ENCODE data around the gene CDIPT. TPM values are rescaled to one million over a fixed set of nuclear protein-coding genes. Genes with fewer than 3 reads are reported as not detected.

Gene CDIPT
- total and polyA plus RNA-seq, 11 donors = 57.5 to 143 (median 76.3) TPM

DNA sequence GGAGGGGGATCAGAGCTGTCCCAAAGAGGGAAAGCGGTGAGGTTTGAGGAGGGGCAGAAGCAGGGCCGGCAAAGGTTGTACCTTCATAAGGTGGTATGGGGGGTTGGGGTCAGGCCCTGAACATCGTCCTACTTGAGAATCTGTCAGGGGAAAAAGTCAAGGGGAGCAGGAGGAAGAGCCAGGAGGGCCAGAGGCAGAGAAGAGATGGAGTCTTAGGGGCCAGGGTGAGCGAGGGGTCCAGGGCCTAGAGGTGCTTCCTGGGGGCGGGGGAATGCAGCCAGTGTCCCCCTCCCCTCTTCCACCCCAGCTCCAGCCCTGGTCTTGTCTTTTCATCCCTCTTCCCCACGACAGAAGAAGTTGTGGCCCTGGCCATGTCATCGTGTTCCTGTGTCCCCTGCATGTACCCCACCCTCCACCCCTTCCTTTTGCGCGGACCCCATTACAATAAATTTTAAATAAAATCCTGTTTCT, 52.3 kb downstream of the CDIPT start:
- intact Hi-C loops (cut with DNase I) = loop anchor here in 5 of 10 donors (5.0 to 10.0 kb wide), 5 partner anchors 37 to 194 kb away; partner anchors contain the start of genes HIRIP3 (in 1 of the 5) and INO80E (in 1 of the 5)
- TF ChIP-seq, protein P1, sequence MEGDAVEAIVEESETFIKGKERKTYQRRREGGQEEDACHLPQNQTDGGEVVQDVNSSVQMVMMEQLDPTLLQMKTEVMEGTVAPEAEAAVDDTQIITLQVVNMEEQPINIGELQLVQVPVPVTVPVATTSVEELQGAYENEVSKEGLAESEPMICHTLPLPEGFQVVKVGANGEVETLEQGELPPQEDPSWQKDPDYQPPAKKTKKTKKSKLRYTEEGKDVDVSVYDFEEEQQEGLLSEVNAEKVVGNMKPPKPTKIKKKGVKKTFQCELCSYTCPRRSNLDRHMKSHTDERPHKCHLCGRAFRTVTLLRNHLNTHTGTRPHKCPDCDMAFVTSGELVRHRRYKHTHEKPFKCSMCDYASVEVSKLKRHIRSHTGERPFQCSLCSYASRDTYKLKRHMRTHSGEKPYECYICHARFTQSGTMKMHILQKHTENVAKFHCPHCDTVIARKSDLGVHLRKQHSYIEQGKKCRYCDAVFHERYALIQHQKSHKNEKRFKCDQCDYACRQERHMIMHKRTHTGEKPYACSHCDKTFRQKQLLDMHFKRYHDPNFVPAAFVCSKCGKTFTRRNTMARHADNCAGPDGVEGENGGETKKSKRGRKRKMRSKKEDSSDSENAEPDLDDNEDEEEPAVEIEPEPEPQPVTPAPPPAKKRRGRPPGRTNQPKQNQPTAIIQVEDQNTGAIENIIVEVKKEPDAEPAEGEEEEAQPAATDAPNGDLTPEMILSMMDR (IDR thresholded peaks at IDR 0.05) = no peak
- TF ChIP-seq POLR2A (IDR thresholded peaks at IDR 0.05) = no peak
- Histone ChIP-seq H3K9me3 (no peaks in the 10 kb centered on the region), H3K4me3 (peak overlapping the region in 9 of 12 donors; percentile 53 to 73 (median 64)), H3K27ac (peak overlapping the region in 11 of 12 donors; percentile 82 to 99 (median 93)), H3K27me3 (peaks cover 0 to 4% (median 0%) of the 10 kb centered on the region in 9 donors), H3K36me3 (peaks cover 0 to 25% (median 18%) of the 10 kb centered on the region in 9 donors), H3K4me1 (peaks cover 3 to 76% (median 63%) of the 10 kb centered on the region in 12 donors)
- DNase-seq = peak in 1 of 5 donors; percentile 43
- no peak for ATAC-seq
- 22 to 26% (median 24%) methylated on average over 9 of the region's 9 CpGs for WGBS, 4 donors

DNA sequence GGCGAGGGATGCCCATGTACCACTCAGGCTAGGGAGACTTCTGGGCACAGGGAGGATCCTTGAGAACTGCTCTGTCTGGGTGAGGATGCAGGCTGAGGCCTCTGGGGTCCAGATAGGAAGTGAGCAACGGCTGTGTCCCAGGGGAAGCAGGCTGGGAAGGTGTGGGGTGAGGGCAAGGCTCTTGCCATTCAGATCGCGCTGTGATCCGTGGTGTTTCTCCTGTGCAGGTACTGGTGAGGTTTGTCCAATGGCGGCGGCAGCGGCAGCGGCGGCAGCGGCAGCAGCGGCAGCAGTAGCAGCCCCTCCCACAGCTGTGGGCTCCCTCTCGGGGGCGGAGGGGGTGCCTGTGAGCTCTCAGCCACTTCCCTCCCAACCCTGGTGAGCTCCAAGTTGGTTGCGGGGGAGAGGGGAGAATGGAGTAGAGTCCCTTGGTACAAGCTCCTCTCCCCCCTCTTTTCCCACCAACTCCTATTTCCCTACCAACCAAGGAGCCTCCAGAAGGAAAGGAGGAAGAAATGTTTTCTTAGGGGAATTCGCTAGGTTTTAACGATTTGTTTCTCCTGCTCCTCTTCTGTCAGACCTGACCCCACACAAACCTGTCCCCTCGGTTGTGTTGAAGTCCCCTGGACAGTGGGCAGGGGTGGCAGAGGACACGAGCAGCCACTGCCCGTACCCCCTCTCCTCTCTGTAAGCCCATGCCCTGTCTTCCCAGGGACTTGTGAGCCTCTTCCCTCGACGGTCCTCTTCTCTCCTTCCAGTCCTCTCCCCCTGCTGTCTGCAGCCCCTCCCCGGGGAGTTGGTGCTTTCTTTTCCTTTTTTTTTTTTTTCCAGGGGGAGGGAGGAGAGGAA, 53.0 kb downstream of the CDIPT start:
- TF ChIP-seq POLR2A (IDR thresholded peaks at IDR 0.05) = no peak
- TF ChIP-seq, protein P1 (IDR thresholded peaks at IDR 0.05) = no peak
- Histone ChIP-seq H3K4me1 (peaks cover 3 to 72% (median 59%) of the 10 kb centered on the region in 12 donors), H3K4me3 (peak overlapping the region in 5 of 12 donors; percentile 1 to 63 (median 17))

DNA sequence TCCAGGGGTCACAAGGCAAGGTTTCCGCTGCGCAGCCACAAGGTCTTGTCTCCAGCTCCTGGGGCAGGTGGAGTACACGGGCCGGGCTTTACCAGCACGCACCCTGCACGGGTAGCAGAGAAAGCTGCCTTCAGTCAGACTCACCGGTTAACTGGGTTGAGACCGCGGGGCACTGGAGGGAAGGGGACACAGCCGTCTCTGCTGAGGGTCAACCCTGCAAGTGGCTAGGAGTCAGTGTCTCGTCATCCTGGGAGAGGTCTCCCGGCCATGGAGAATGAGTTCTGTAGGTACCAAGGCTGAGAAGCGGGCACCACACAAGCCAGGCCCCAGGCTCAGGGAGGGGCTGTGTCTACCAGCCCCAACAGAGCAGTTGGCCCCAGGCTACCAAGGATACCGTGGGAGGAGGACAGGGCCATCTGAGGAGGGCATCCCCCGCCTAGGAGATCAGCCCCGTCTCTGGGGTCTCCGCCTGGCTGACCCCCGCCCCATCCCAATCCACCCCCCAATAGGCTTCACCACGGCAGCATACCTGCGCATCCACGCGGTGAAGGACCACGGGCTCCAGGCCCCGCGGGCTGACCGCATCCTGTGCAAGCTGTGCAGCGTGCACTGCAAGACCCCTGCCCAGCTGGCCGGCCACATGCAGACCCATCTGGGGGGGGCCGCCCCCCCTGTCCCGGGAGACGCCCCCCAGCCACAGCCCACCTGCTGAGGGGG, 53.8 kb downstream of the CDIPT start:
- Histone ChIP-seq H3K27me3 (peaks cover 0 to 4% (median 0%) of the 10 kb centered on the region in 9 donors), H3K36me3 (peaks cover 0 to 25% (median 18%) of the 10 kb centered on the region in 9 donors), H3K27ac (peak overlapping the region in 10 of 12 donors; percentile 19 to 99 (median 92)), H3K4me3 (peak overlapping the region in 4 of 12 donors; percentile 14 to 77 (median 65)), H3K9me3 (no peaks in the 10 kb centered on the region), H3K4me1 (peaks cover 3 to 72% (median 62%) of the 10 kb centered on the region in 12 donors)
- DNase-seq (peak in 2 of 5 donors; percentile 34 to 63), ATAC-seq (no peak)
- 73 to 84% (median 74%) methylated on average over 6 to 31 of the region's 31 CpGs for WGBS, 4 donors
- TF ChIP-seq, protein P1 (IDR thresholded peaks at IDR 0.05) = no peak
- TF ChIP-seq POLR2A (IDR thresholded peaks at IDR 0.05) = no peak
- intact Hi-C loops (cut with DNase I) = loop anchor here in 2 of 10 donors (5.0 to 10.0 kb wide), 4 partner anchors 168 to 258 kb away; partner anchors contain the start of genes HIRIP3 (in 2 of the 2), INO80E (in 2 of the 2) and ALDOA (in 1 of the 2)

More for the DNA sequence above, 53.0 kb downstream of the CDIPT start:
- Histone ChIP-seq H3K36me3 (peaks cover 0 to 25% (median 18%) of the 10 kb centered on the region in 9 donors), H3K9me3 (no peaks in the 10 kb centered on the region), H3K27me3 (peaks cover 0 to 4% (median 0%) of the 10 kb centered on the region in 9 donors), H3K27ac (peak overlapping the region in 11 of 12 donors; percentile 47 to 99 (median 92))
- WGBS, 4 donors = 49 to 53% (median 51%) methylated on average over 20 to 23 of the region's 23 CpGs
- no peak for ATAC-seq
- intact Hi-C loops (cut with DNase I) = loop anchor here in 6 of 10 donors (5.0 to 10.0 kb wide), 7 partner anchors 37 to 257 kb away; partner anchors contain the start of genes HIRIP3 (in 3 of the 6), INO80E (in 3 of the 6) and ALDOA (in 1 of the 6)
- DNase-seq = peak in 2 of 5 donors; percentile 32 to 54

Other genes starting within 250 kb of the CDIPT start
- gene SPN, start 200.0 kb downstream of the CDIPT start, total RNA-seq = 10 to 100 TPM in 1 of 9 donors, 1 to 10 TPM in 6, under 1 TPM in 2; 0.44 to 17.0 (median 1.3) TPM
- gene SPN, start 200.0 kb downstream of the CDIPT start, polyA plus RNA-seq = 1 to 10 TPM in 1 of 2 donors, under 1 TPM in 1; 0.67 to 1.3 TPM
- gene QPRT, start 184.0 kb downstream of the CDIPT start, total RNA-seq = 10 to 100 TPM; 14.0 to 36.5 (median 23.6) TPM
- gene QPRT, start 184.0 kb downstream of the CDIPT start, polyA plus RNA-seq = 10 to 100 TPM in 1 of 2 donors, 1 to 10 TPM in 1; 3.6 to 19.6 TPM
- gene C16orf54, start 117.2 kb downstream of the CDIPT start, total RNA-seq = 1 to 10 TPM in 2 of 9 donors, under 1 TPM in 7; 0.17 to 4.2 (median 0.60) TPM
- under 1 TPM; 0.15 to 0.28 TPM for gene C16orf54, start 117.2 kb downstream of the CDIPT start, polyA plus RNA-seq
- gene ZG16, start 85.0 kb downstream of the CDIPT start, total RNA-seq = not detected
- gene ZG16, start 85.0 kb downstream of the CDIPT start, polyA plus RNA-seq = under 1 TPM; 0.04 to 0.08 TPM
- gene KIF22, start 72.5 kb downstream of the CDIPT start, total RNA-seq = 10 to 100 TPM; 16.8 to 40.8 (median 32.2) TPM
- 10 to 100 TPM; 12.2 to 91.2 TPM for gene KIF22, start 72.5 kb downstream of the CDIPT start, polyA plus RNA-seq
- 100 to 1,000 TPM in 2 of 9 donors, 10 to 100 TPM in 7; 58.9 to 137 (median 74.0) TPM for gene MAZ, start 56.7 kb downstream of the CDIPT start, total RNA-seq
- 100 to 1,000 TPM in 1 of 2 donors, 10 to 100 TPM in 1; 63.2 to 188 TPM for gene MAZ, start 56.7 kb downstream of the CDIPT start, polyA plus RNA-seq
- gene PRRT2, start 51.0 kb downstream of the CDIPT start, total RNA-seq = 1 to 10 TPM in 5 of 9 donors, under 1 TPM in 3, not detected in 1; 0.38 to 1.8 (median 1.3) TPM
- gene PRRT2, start 51.0 kb downstream of the CDIPT start, polyA plus RNA-seq = 1 to 10 TPM in 1 of 2 donors, under 1 TPM in 1; 0.24 to 3.2 TPM
- 10 to 100 TPM; 10.8 to 23.9 (median 12.6) TPM for gene PAGR1, start 47.1 kb downstream of the CDIPT start, total RNA-seq
- 10 to 100 TPM; 29.2 to 32.9 TPM for gene PAGR1, start 47.1 kb downstream of the CDIPT start, polyA plus RNA-seq
- 100 to 1,000 TPM in 1 of 9 donors, 10 to 100 TPM in 8; 33.1 to 140 (median 44.6) TPM for gene MVP, start 42.8 kb downstream of the CDIPT start, total RNA-seq
- 10 to 100 TPM; 32.9 to 50.6 TPM for gene MVP, start 42.8 kb downstream of the CDIPT start, polyA plus RNA-seq
- 1 to 10 TPM in 5 of 9 donors, under 1 TPM in 3, not detected in 1; 0.16 to 8.9 (median 1.4) TPM for gene SEZ6L2, start 36.3 kb upstream of the CDIPT start, total RNA-seq
- under 1 TPM; 0.15 to 0.51 TPM for gene SEZ6L2, start 36.3 kb upstream of the CDIPT start, polyA plus RNA-seq
- gene ASPHD1, start 37.3 kb upstream of the CDIPT start, total RNA-seq = 1 to 10 TPM in 2 of 9 donors, under 1 TPM in 4, not detected in 3; 0.20 to 5.3 (median 0.65) TPM
- under 1 TPM in 1 of 2 donors, not detected in 1; 0.54 TPM for gene ASPHD1, start 37.3 kb upstream of the CDIPT start, polyA plus RNA-seq
- gene KCTD13, start 63.0 kb upstream of the CDIPT start, total RNA-seq = 1 to 10 TPM; 3.6 to 9.1 (median 7.2) TPM
- 1 to 10 TPM; 3.6 to 5.0 TPM for gene KCTD13, start 63.0 kb upstream of the CDIPT start, polyA plus RNA-seq
- gene TMEM219, start 98.9 kb upstream of the CDIPT start, total RNA-seq = 100 to 1,000 TPM in 2 of 9 donors, 10 to 100 TPM in 7; 58.9 to 121 (median 69.8) TPM
- gene TMEM219, start 98.9 kb upstream of the CDIPT start, polyA plus RNA-seq = 10 to 100 TPM; 66.6 to 72.3 TPM
- gene TAOK2, start 110.6 kb upstream of the CDIPT start, total RNA-seq = 10 to 100 TPM; 29.5 to 47.9 (median 35.1) TPM
- gene TAOK2, start 110.6 kb upstream of the CDIPT start, polyA plus RNA-seq = 10 to 100 TPM; 36.3 to 37.8 TPM
- gene HIRIP3, start 132.4 kb upstream of the CDIPT start, total RNA-seq = 10 to 100 TPM; 13.3 to 21.9 (median 17.5) TPM
- 10 to 100 TPM; 20.1 to 27.4 TPM for gene HIRIP3, start 132.4 kb upstream of the CDIPT start, polyA plus RNA-seq
- gene INO80E, start 133.0 kb upstream of the CDIPT start, total RNA-seq = 10 to 100 TPM; 27.6 to 65.4 (median 32.6) TPM
- gene INO80E, start 133.0 kb upstream of the CDIPT start, polyA plus RNA-seq = 10 to 100 TPM; 60.9 to 71.5 TPM
- gene DOC2A, start 147.8 kb upstream of the CDIPT start, total RNA-seq = 1 to 10 TPM in 1 of 9 donors, under 1 TPM in 4, not detected in 4; 0.09 to 1.4 (median 0.91) TPM
- gene DOC2A, start 147.8 kb upstream of the CDIPT start, polyA plus RNA-seq = under 1 TPM; 0.22 to 0.88 TPM
- not detected for gene C16orf92, start 160.0 kb upstream of the CDIPT start, total RNA-seq
- not detected for gene C16orf92, start 160.0 kb upstream of the CDIPT start, polyA plus RNA-seq
- gene TLCD3B, start 168.0 kb upstream of the CDIPT start, total RNA-seq = not detected
- gene TLCD3B, start 168.0 kb upstream of the CDIPT start, polyA plus RNA-seq = not detected
- 1,000 to 10,000 TPM; 2,644 to 5,076 (median 3,574) TPM for gene ALDOA, start 202.5 kb upstream of the CDIPT start, total RNA-seq
- 1,000 to 10,000 TPM; 2,585 to 3,542 TPM for gene ALDOA, start 202.5 kb upstream of the CDIPT start, polyA plus RNA-seq
- gene PPP4C, start 212.8 kb upstream of the CDIPT start, total RNA-seq = 10 to 100 TPM; 29.9 to 65.9 (median 41.1) TPM
- 10 to 100 TPM; 43.5 to 89.0 TPM for gene PPP4C, start 212.8 kb upstream of the CDIPT start, polyA plus RNA-seq
- gene TBX6, start 228.7 kb upstream of the CDIPT start, total RNA-seq = under 1 TPM in 8 of 9 donors, not detected in 1; 0.39 to 0.95 (median 0.72) TPM
- under 1 TPM; 0.26 to 0.84 TPM for gene TBX6, start 228.7 kb upstream of the CDIPT start, polyA plus RNA-seq
- 100 to 1,000 TPM in 2 of 9 donors, 10 to 100 TPM in 7; 34.8 to 248 (median 49.3) TPM for gene YPEL3, start 233.0 kb upstream of the CDIPT start, total RNA-seq
- 100 to 1,000 TPM in 1 of 2 donors, 10 to 100 TPM in 1; 57.1 to 106 TPM for gene YPEL3, start 233.0 kb upstream of the CDIPT start, polyA plus RNA-seq

Data from heart left ventricle (tissue), 16 donors.